NOMO-1 treated with DMSO at 0.1 percent for 48 hours (cell line): ENCODE measurements around the gene TRIM63.

Experiments used
- DNase-seq: peaks from one replicate; lab custom pipeline; 2025; ENCODE audit not compliant: unreplicated experiment; lab: John Stamatoyannopoulos, UW

The TRIM63 gene

GRCh38 chr1:26058052-26058595, 9.3 kb downstream of the TRIM63 start:
- DNase-seq, result no peak

- DNase-seq, result no peak
These were observed 10.2 kb downstream of the TRIM63 start for GRCh38 chr1:26057189-26057588.

GRCh38 chr1:26055041-26055440, 12.4 kb downstream of the TRIM63 start:
- no peak for DNase-seq

GRCh38 chr1:26053718-26054560, 13.5 kb downstream of the TRIM63 start:
- no peak for DNase-seq

GRCh38 chr1:26050248-26050640, 17.2 kb downstream of the TRIM63 start:
- no peak for DNase-seq

- DNase-seq, result peak; percentile 6
These were observed 17.7 kb downstream of the TRIM63 start for GRCh38 chr1:26049531-26050247.

GRCh38 chr1:26047278-26047874, 20.1 kb downstream of the TRIM63 start:
- DNase-seq, result no peak

GRCh38 chr1:26046246-26047095, 21.0 kb downstream of the TRIM63 start:
- DNase-seq, result no peak

- peak; percentile 15 for DNase-seq
These were observed 21.6 kb downstream of the TRIM63 start, which contains the start of gene SLC30A2 for GRCh38 chr1:26045722-26046245. Gene SLC30A2 (minus strand): TSS chr1:26046118. CDS start chr1:26045896, 222 bp downstream.

GRCh38 chr1:26044971-26045721, 22.3 kb downstream of the TRIM63 start:
- no peak for DNase-seq

- no peak for DNase-seq
These were observed 23.0 kb downstream of the TRIM63 start for GRCh38 chr1:26044414-26044813.

- DNase-seq, result peak; percentile 8
These were observed 23.7 kb downstream of the TRIM63 start for GRCh38 chr1:26043765-26044164.

- no peak for DNase-seq
These were observed 25.5 kb downstream of the TRIM63 start for GRCh38 chr1:26041978-26042377.

- DNase-seq, result no peak
These were observed 26.0 kb downstream of the TRIM63 start for GRCh38 chr1:26041401-26041800.

- no peak for DNase-seq
These were observed 28.5 kb downstream of the TRIM63 start for GRCh38 chr1:26038904-26039303.

GRCh38 chr1:26038477-26038876, 29.0 kb downstream of the TRIM63 start:
- DNase-seq, result no peak

- no peak for DNase-seq
These were observed 29.5 kb downstream of the TRIM63 start for GRCh38 chr1:26037904-26038303.

GRCh38 chr1:26036756-26037281, 30.6 kb downstream of the TRIM63 start:
- DNase-seq, result no peak
